Measurements from ENCODE around the gene ADGRG6. TPM values are rescaled to one million over a fixed set of nuclear protein-coding genes. Genes with fewer than 3 reads are reported as not detected.

Gene ADGRG6
- total and polyA plus RNA-seq, 2 of the 8 experiments (the other 6 are each of a cell fraction or from before 2014, with no cell fraction given) = 1.1 to 6.2 TPM

DNA sequence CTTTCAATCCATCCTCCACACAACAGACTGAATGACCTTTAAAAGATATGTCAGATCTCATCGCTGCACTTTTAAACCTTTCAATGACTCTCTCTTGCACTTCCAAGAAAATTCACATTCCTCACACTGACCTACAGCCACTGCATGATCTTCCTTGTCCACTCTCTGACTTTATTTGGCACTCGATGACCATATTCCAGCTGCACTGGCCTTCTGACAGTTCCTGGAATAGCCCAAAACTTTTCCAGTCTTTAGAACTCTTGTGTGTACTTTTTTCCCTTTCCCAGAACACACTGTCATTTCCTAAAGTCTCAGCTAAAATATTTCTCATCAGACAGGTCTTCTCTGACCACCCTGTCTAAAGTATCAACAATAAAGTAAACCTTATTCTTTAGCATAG is 174.6 kb downstream of the ADGRG6 start (continued):
- TF ChIP-seq HDAC2 (IDR thresholded peaks at IDR 0.05; ENCODE audit: borderline replicate concordance in 1 of 2, low read depth in 2 of 2, low read length in 2 of 2) = no peak
- no peak for TF ChIP-seq RXRA (IDR thresholded peaks at IDR 0.05; ENCODE audit: insufficient read depth, low read depth, low read length)
- TF ChIP-seq SIX5 (IDR thresholded peaks at IDR 0.05; ENCODE audit: low read depth, low read length) = no peak
- no peak for TF ChIP-seq JUND (IDR thresholded peaks at IDR 0.05; ENCODE audit: low read length)
- TF ChIP-seq SP1 (IDR thresholded peaks at IDR 0.05; ENCODE audit: low read depth, low read length) = no peak
- TF ChIP-seq RAD21 (IDR thresholded peaks at IDR 0.05 in 1 of 2, conservative IDR thresholded peaks at IDR 0.05 in 1 of 2; ENCODE audit: low read depth in 2 of 2, low read length in 2 of 2) = no peak

Measured in H1 (cell line).